ENCODE measurements around the gene GLRX. TPM values are rescaled to one million over a fixed set of nuclear protein-coding genes. Genes with fewer than 3 reads are reported as not detected.

Gene GLRX
- total RNA-seq, 4 donors from 2014 or later, result 14.1 to 56.0 (median 34.0) TPM

DNA sequence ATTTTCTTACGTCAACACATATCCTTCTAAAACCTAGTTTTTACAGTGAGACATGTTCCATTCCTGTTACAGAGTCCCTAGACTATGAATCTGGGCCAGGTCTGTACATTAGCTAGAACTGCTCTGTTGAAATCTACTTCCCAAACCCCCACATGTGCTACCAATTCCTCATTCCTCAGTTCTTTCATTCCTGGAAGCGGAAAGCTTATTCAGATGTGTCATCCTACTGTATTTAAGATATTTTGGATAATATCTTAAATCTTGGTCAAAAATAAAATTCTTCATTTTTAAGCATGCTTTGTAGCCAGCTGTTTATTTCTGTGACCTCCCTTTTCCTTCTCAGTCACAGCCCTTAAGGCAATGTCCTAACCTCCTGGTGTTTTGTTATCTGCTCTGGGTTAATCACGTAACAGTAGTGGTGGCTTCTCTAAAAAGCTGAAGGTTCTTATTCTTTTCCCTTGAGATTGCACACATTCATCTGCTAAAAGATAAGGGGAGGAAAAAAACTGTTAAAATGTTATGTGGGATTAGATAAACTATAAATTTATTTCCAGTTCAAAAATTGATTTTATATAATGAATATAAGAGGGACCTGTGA lies 35.6 kb downstream of the GLRX start:
- intact Hi-C loops (cut with DNase I), result loop anchor here (10.0 kb wide), 1 partner anchor 548 kb away; no protein-coding TSS in a partner anchor
- H3K36me3 ChIP-seq, result peaks cover 0 to 56% (median 29%) of the 10 kb centered on the region in 4 donors
- WGBS, result 77% methylated on average over 3 of the region's 3 CpGs
- DNase-seq (ENCODE audit: extremely low spot score), result no peak
- no peaks in the 10 kb centered on the region for H3K27me3 ChIP-seq
- peaks cover 0 to 18% (median 11%) of the 10 kb centered on the region in 4 donors for H3K4me1 ChIP-seq
- no peak overlapping the region for H3K4me3 ChIP-seq
- TF ChIP-seq EP300 (IDR thresholded peaks at IDR 0.05) (no peak), POLR2A (IDR thresholded peaks at IDR 0.05; ENCODE audit: low read depth) (no peak), POLR2AphosphoS5 (IDR thresholded peaks at IDR 0.05) (no peak)
- TF ChIP-seq, protein P1, sequence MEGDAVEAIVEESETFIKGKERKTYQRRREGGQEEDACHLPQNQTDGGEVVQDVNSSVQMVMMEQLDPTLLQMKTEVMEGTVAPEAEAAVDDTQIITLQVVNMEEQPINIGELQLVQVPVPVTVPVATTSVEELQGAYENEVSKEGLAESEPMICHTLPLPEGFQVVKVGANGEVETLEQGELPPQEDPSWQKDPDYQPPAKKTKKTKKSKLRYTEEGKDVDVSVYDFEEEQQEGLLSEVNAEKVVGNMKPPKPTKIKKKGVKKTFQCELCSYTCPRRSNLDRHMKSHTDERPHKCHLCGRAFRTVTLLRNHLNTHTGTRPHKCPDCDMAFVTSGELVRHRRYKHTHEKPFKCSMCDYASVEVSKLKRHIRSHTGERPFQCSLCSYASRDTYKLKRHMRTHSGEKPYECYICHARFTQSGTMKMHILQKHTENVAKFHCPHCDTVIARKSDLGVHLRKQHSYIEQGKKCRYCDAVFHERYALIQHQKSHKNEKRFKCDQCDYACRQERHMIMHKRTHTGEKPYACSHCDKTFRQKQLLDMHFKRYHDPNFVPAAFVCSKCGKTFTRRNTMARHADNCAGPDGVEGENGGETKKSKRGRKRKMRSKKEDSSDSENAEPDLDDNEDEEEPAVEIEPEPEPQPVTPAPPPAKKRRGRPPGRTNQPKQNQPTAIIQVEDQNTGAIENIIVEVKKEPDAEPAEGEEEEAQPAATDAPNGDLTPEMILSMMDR (IDR thresholded peaks at IDR 0.05), result no peak
- no peaks in the 10 kb centered on the region for H3K9me3 ChIP-seq
- H3K27ac ChIP-seq (replicated peaks in 1 of 4), result no peak overlapping the region

DNA sequence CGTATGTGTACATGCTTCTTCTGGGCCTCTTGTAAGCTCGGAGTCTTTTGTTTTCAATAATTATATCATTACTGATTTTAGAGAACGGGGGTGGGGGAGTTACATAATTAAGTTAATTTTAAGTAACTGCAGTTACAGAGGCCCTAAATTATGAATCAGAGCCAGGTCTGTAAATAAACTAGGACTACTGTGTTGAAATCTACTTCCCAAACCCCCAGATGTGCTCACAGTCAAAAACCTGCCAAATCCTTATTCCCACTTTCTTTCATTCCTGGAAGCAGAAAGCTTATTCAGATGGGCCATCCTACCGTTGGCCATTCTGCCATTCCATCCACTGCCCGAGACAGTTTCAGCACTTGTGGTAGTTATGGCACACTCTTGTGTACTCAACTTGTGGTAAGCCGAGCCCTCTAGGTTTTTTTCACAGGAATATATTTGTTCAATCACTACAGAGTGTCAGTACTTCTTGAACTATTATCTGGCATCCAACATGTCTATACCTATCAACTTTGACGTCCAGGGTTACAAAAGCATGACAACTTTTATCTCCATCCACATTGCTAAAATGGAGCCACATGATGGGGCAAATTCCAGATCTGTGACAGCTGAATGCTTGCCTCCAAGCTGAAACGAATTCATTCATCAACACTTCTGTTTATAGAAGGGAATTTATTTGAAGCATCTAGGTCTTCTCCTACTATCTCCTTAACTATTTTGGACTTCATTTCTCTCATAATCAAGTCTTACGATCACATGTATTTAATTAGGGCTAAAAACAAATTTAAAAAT lies 37.8 kb downstream of the GLRX start:
- no peak overlapping the region for H3K27ac ChIP-seq (replicated peaks in 1 of 4)
- DNase-seq (ENCODE audit: extremely low spot score), result no peak
- H3K9me3 ChIP-seq, result no peaks in the 10 kb centered on the region
- TF ChIP-seq POLR2A (IDR thresholded peaks at IDR 0.05; ENCODE audit: low read depth) (no peak), EP300 (IDR thresholded peaks at IDR 0.05) (no peak), POLR2AphosphoS5 (IDR thresholded peaks at IDR 0.05) (no peak)
- TF ChIP-seq, protein P1 (IDR thresholded peaks at IDR 0.05), result no peak
- 88% methylated on average over 9 of the region's 9 CpGs for WGBS
- peaks cover 13 to 33% (median 24%) of the 10 kb centered on the region in 4 donors for H3K4me1 ChIP-seq
- no peaks in the 10 kb centered on the region for H3K27me3 ChIP-seq
- intact Hi-C loops (cut with DNase I), result loop anchor here (5.0 to 10.0 kb wide), 2 partner anchors 142 to 550 kb away; no protein-coding TSS in a partner anchor
- H3K4me3 ChIP-seq, result no peak overlapping the region
- peaks cover 0 to 40% (median 17%) of the 10 kb centered on the region in 4 donors for H3K36me3 ChIP-seq

DNA sequence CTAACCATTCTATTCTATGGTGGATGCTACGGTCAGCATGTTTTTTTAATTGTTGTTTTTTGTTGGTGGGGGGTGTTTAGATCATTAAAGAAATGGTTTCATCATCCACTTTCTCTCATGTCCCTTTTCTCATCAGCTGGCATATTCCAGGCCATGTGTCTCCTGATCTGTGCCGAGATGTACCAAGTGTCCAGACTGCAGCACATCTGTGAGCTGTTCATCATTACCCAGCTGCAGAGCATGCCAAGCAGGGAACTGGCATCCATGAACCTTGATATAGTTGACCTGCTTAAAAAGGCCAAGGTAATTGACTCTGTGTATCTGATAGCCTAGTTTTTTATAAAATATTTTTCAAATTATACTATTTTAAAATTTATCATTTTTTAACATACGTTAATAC lies 38.9 kb downstream of the GLRX start:
- Histone ChIP-seq H3K27ac (replicated peaks in 1 of 4) (no peak overlapping the region), H3K27me3 (no peaks in the 10 kb centered on the region), H3K4me1 (peaks cover 13 to 40% (median 27%) of the 10 kb centered on the region in 4 donors), H3K4me3 (no peak overlapping the region), H3K36me3 (peaks cover 0 to 34% (median 12%) of the 10 kb centered on the region in 4 donors), H3K9me3 (no peaks in the 10 kb centered on the region)
- intact Hi-C loops (cut with DNase I), result loop anchor here (5.0 to 10.0 kb wide), 2 partner anchors 141 to 551 kb away; no protein-coding TSS in a partner anchor
- no peak for DNase-seq (ENCODE audit: extremely low spot score)
- TF ChIP-seq POLR2A (IDR thresholded peaks at IDR 0.05; ENCODE audit: low read depth), result no peak
- no peak for TF ChIP-seq POLR2AphosphoS5 (IDR thresholded peaks at IDR 0.05)
- TF ChIP-seq, protein P1 (IDR thresholded peaks at IDR 0.05), result no peak
- TF ChIP-seq EP300 (IDR thresholded peaks at IDR 0.05), result no peak
- WGBS, result 91% methylated on average over 3 of the region's 3 CpGs

DNA sequence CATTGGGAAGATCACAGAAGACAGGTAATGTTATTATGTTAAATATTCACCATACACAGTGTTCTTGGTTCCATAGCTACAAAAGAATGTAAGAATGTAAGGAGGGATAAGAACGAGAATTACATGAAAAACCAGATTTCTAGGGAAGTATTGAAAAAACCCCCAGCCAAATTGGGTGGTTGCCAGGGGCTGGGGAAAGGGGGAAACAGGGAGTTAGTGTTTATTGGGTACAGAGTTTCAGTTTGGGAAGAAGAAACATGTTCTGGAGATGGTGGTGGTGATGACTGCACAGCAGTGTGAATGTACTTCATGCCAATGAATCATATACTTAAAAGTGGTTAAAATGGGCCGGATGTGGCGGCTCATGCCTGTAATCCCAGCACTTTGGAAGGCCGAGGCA lies 40.3 kb downstream of the GLRX start:
- Histone ChIP-seq H3K27ac (replicated peaks in 1 of 4) (no peak overlapping the region), H3K27me3 (no peaks in the 10 kb centered on the region), H3K36me3 (peaks cover 0 to 23% (median 4%) of the 10 kb centered on the region in 4 donors), H3K9me3 (no peaks in the 10 kb centered on the region), H3K4me1 (peaks cover 13 to 40% (median 27%) of the 10 kb centered on the region in 4 donors), H3K4me3 (no peak overlapping the region)
- TF ChIP-seq POLR2A (IDR thresholded peaks at IDR 0.05; ENCODE audit: low read depth), result no peak
- TF ChIP-seq, protein P1 (IDR thresholded peaks at IDR 0.05), result no peak
- no peak for TF ChIP-seq EP300 (IDR thresholded peaks at IDR 0.05)
- TF ChIP-seq POLR2AphosphoS5 (IDR thresholded peaks at IDR 0.05), result no peak
- intact Hi-C loops (cut with DNase I), result loop anchor here (5.0 to 10.0 kb wide), 2 partner anchors 140 to 553 kb away; no protein-coding TSS in a partner anchor
- 89% methylated on average over 4 of the region's 4 CpGs for WGBS
- DNase-seq (ENCODE audit: extremely low spot score), result no peak

Data from esophagus muscularis mucosa (tissue), 4 donors.